Fibroblast of the aortic adventitia (primary cell): ENCODE results near the gene LOC128125822.

Experiments used
- DNase-seq: peaks from one replicate; pipeline ENCODE4 v3.0.0-alpha.2; 2010; ENCODE audit warnings: low read depth
- H3K4me3 ChIP-seq: 2 replicates; pipeline ENCODE4 v1.5.1; 2011; ENCODE audit warnings: low read depth, mild to moderate bottlenecking, control low read depth, low read length, moderate library complexity
- CTCF ChIP-seq: IDR thresholded peaks from 2 replicates; pipeline ENCODE4 v1.5.1; 2011; ENCODE audit warnings: mild to moderate bottlenecking, low read length, control low read depth, inconsistent platforms; ENCODE audit not compliant: insufficient read depth

The LOC128125822 gene

GRCh38 chr6:63597141-63598048 is 25.1 kb downstream of the LOC128125822 start:
- peak overlapping the region; percentile 79 for H3K4me3 ChIP-seq
- TF ChIP-seq CTCF, result no peak
- DNase-seq, result no peak

- peak overlapping the region; percentile 79 for H3K4me3 ChIP-seq
- peak; percentile 61 for DNase-seq
- TF ChIP-seq CTCF, result peak; percentile 90
Measured at GRCh38 chr6:63598049-63599036, 26.1 kb downstream of the LOC128125822 start.

GRCh38 chr6:63599243-63599642 is 27.0 kb downstream of the LOC128125822 start:
- TF ChIP-seq CTCF, result no peak
- H3K4me3 ChIP-seq, result no peak overlapping the region
- DNase-seq, result no peak

- no peak overlapping the region for H3K4me3 ChIP-seq
- DNase-seq, result no peak
- no peak for TF ChIP-seq CTCF
Measured at GRCh38 chr6:63600136-63600535, 27.9 kb downstream of the LOC128125822 start.

- DNase-seq, result no peak
- no peak for TF ChIP-seq CTCF
- no peak overlapping the region for H3K4me3 ChIP-seq
Measured at GRCh38 chr6:63609231-63609630, 37.0 kb downstream of the LOC128125822 start.

GRCh38 chr6:63610944-63611343 is 38.7 kb downstream of the LOC128125822 start:
- DNase-seq, result no peak
- no peak overlapping the region for H3K4me3 ChIP-seq
- TF ChIP-seq CTCF, result no peak
